K562 (cell line): Measurements from ENCODE around the gene DHRS4L2. TPM values are rescaled to one million over a fixed set of nuclear protein-coding genes. Genes with fewer than 3 reads are reported as not detected.
"Not testable (repeated sequence)": the region's sequence is repeated elsewhere in the genome, so short reads cannot be mapped to it uniquely, and the experiment has no call there.

ENCODE experiments used
- ATAC-seq: fragments of 200-7000 bp; cut with Tn5 transposase; 3 replicates; pipeline ENCODE4 v1.9.1; 2020; ENCODE audit warnings: moderate library complexity
- BruUV-seq: library from RNA; stranded (reverse); fragments of 400-500 nt; replicated peaks from 2 replicates; lab custom pipeline; 2021; lab: Mats Ljungman, UMichigan
- CTCF ChIA-PET: fragments of 300-600 bp; formaldehyde crosslinking; extraction: SDS; loops from one replicate; lab custom pipeline; 2021; ENCODE audit warnings: low intra/inter-chr PET ratio; lab: Yijun Ruan, JAX
- POLR2A ChIA-PET: fragments of 300-600, 350-650 bp; sonication (Branson Sonifier 250); formaldehyde crosslinking; extraction: SDS; loops from one replicate; lab custom pipeline; 2021; ENCODE audit warnings: antibody characterized with exemption, inconsistent platforms; lab: Yijun Ruan, JAX
- DNase-seq, 4 experiments: peaks; one replicate each; pipeline versions ENCODE4 v3.0.0 to v3.0.0-alpha.2; 2011 to 2018; ENCODE audit warnings: low spot score in 3 of 4, mixed read lengths in 3 of 4; ENCODE audit errors: extremely low read depth in 1 of 4
- FAIRE-seq: peaks from 2 replicates; lab custom pipeline; 2011; peaks lifted over from hg19 to GRCh38; lab: Jason Lieb, UNC
- H2AFZ ChIP-seq: 2 replicates; pipeline ENCODE4 v1.6.0; 2011; ENCODE audit warnings: low read depth, low read length, control low read depth, inconsistent platforms
- H3K27ac ChIP-seq: fragments of 200-600 bp; 3 replicates; pipeline ENCODE4 v1.8.0; 2011; ENCODE audit warnings: low read depth, mild to moderate bottlenecking, control low read depth, inconsistent platforms, low read length, moderate library complexity, mixed read lengths; ENCODE audit errors: extremely low read depth
- H3K27me3 ChIP-seq, 2 experiments: fragments of 300-600 bp in 1 of 2; 2 replicates in 1 of 2; 3 replicates in 1 of 2; pipeline versions ENCODE4 v1.6.0 to v1.8.0; 2011; ENCODE audit warnings: inconsistent platforms in 2 of 2, low read length in 2 of 2, mild to moderate bottlenecking in 1 of 2, mixed read lengths in 1 of 2, moderate library complexity in 1 of 2; ENCODE audit not compliant: control insufficient read depth in 2 of 2, insufficient read depth in 2 of 2
- H3K36me3 ChIP-seq: fragments of 300-600 bp; 3 replicates; pipeline ENCODE4 v1.8.0; 2011; ENCODE audit warnings: mild to moderate bottlenecking, low read length, inconsistent platforms; ENCODE audit not compliant: control insufficient read depth, insufficient read depth
- H3K4me1 ChIP-seq, 2 experiments: fragments of 200-600 bp in 1 of 2; replicated peaks in 1 of 2; 2 replicates in 1 of 2; 3 replicates in 1 of 2; pipeline versions ENCODE4 v1.5.1 to v1.8.0; 2011; ENCODE audit warnings: inconsistent platforms in 2 of 2, low read length in 2 of 2, mild to moderate bottlenecking in 1 of 2, mixed read lengths in 1 of 2, moderate library complexity in 1 of 2; ENCODE audit not compliant: control insufficient read depth in 2 of 2, insufficient read depth in 2 of 2
- H3K4me2 ChIP-seq: 2 replicates; pipeline ENCODE4 v1.6.1; 2011; ENCODE audit warnings: low read length, control low read depth, inconsistent platforms, mixed read lengths; ENCODE audit not compliant: insufficient read depth
- H3K4me3 ChIP-seq: fragments of 200-600 bp; sonication (generic), shearing (Covaris generic); 2 replicates; pipeline ENCODE4 v1.5.1; 2016; ENCODE audit warnings: control low read depth, inconsistent platforms
- H3K79me2 ChIP-seq: fragments of 200-600 bp; 3 replicates; pipeline ENCODE4 v1.8.0; 2011; ENCODE audit warnings: low read length, inconsistent platforms; ENCODE audit not compliant: control insufficient read depth, insufficient read depth
- H3K9ac ChIP-seq, 2 experiments: 2 replicates each; pipeline versions ENCODE4 v1.6.0 to v1.6.1; 2011; ENCODE audit warnings: low read depth in 2 of 2, low read length in 2 of 2, control low read depth in 1 of 2, inconsistent platforms in 1 of 2, mild to moderate bottlenecking in 1 of 2, mixed read lengths in 1 of 2; ENCODE audit not compliant: insufficient read depth in 1 of 2
- H3K9me1 ChIP-seq: one replicate; pipeline ENCODE4 v1.6.0; 2011; ENCODE audit warnings: inconsistent platforms, mild to moderate bottlenecking, low read length, moderate library complexity; ENCODE audit not compliant: control insufficient read depth, insufficient read depth
- H3K9me3 ChIP-seq: replicated peaks from 2 replicates; pipeline ENCODE4 v1.5.1; 2011; ENCODE audit warnings: low read depth, low read length, inconsistent platforms; ENCODE audit not compliant: control insufficient read depth, insufficient read depth
- H4K20me1 ChIP-seq: replicated peaks from 2 replicates; pipeline ENCODE4 v1.6.1; 2011; ENCODE audit warnings: low read length, inconsistent platforms, mixed read lengths; ENCODE audit not compliant: control insufficient read depth, insufficient read depth
- WGBS: fragments of 100-300 bp; shearing (Covaris generic); methylation state at CpG from one replicate; pipeline ENCODE4 v1.1.6; 2016; ENCODE audit warnings: low coverage, mixed read lengths; ENCODE audit not compliant: insufficient coverage; ENCODE audit errors: missing lambda C conversion rate; 5-methylcytosine and 5-hydroxymethylcytosine counted together
- in situ Hi-C: fragments of 300-500 bp; cut with MboI; formaldehyde crosslinking; loops from 4 replicates; pipeline ENCODE4 v1.15.0; 2018; ENCODE audit warnings: inconsistent platforms, mixed read lengths
- intact Hi-C: fragments of 100-400 bp; cut with micrococcal nuclease; formaldehyde crosslinking; loops from 2 replicates; pipeline ENCODE4 v1.14.2; 2022
- polyA plus RNA-seq, 8 experiments: library from polyadenylated mRNA; depleted of rRNA in 4 of 8; stranded (reverse) in 5 of 8; unstranded in 3 of 8; fragments of >200 nt; fragmentation: Nextera tagmentation in 2 of 8; fragmentation: Illumina TruSeq in 1 of 8; extraction: Ambion mirVana in 2 of 8; extraction: Trizol in 1 of 8; gene quantifications; 2 replicates each; pipeline versions ENCODE4 v1.2.1 to v1.2.3, GENCODE V29; 2011 to 2014; ENCODE audit warnings: inconsistent platforms in 1 of 8, missing spikeins in 1 of 8
- total RNA-seq, 7 experiments: library from RNA; depleted of rRNA in 6 of 7; stranded (reverse); fragments of >200 nt in 6 of 7; fragmentation: Illumina TruSeq in 2 of 7; extraction: Trizol in 2 of 7; gene quantifications; 2 replicates each; pipeline versions ENCODE4 v1.2.1 to v1.2.3, GENCODE V29; 2011 to 2021; ENCODE audit warnings: low replicate concordance in 1 of 7

Gene DHRS4L2
- total and polyA plus RNA-seq, 9 of the 15 experiments (the other 6 are each of a cell fraction or from before 2014, with no cell fraction given) = 2.3 to 13.7 (median 8.1) TPM

DNA sequence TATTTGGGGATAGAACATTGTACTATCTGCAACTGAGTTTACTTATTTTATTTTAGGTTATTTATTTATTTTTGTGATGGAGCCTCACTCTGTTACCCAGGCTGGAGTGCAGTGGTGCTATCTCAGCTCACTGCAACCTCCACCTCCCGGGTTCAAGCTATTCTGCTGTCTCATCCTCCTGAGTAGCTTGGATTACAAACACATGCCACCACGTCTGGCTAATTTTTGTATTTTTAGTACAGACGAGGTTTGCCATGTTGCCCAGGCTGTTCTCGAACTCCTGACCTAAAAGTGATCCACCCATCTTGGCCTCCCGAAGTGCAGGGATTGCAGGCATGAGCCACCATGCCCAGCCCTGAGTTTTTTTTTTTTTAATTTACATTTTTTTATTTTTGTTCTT, 10.9 kb downstream of the DHRS4L2 start:
- H3K9me3 ChIP-seq, H3K4me3 ChIP-seq, ATAC-seq, H3K27ac ChIP-seq, H3K9me1 ChIP-seq, H2AFZ ChIP-seq, POLR2A ChIA-PET, H3K27me3 ChIP-seq, H3K9ac ChIP-seq, FAIRE-seq, DNase-seq, BruUV-seq, CTCF ChIA-PET, H3K4me1 ChIP-seq, H3K79me2 ChIP-seq, intact Hi-C loops, H3K4me2 ChIP-seq, H4K20me1 ChIP-seq, H3K36me3 ChIP-seq, in situ Hi-C loops: not testable (repeated sequence)
- WGBS = no CpG with 5 or more reads among the region's 5 CpGs

- CTCF ChIA-PET = not testable (repeated sequence)
Observed at GRCh38 chr14:24001078-24001477, 12.3 kb downstream of the DHRS4L2 start.

DNA sequence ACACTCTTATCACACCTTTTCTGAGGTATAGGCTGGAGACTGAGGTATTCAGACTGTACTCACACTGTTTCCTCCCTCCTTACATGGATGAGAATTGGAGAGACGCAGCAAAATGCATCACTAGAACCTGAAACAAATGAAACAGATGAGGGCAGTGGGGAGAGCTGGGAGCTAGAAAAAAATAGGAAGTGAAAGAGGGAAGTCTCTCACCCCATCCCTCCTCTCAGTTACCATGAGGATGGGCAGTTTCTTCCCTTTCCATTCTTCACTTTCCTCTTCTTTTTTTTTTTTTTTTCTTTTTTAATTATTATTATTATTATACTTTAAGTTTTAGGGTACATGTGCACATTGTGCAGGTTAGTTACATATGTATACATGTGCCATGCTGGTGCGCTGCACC, 12.9 kb downstream of the DHRS4L2 start:
- ATAC-seq, H3K9ac ChIP-seq, CTCF ChIA-PET, BruUV-seq, H4K20me1 ChIP-seq, POLR2A ChIA-PET, in situ Hi-C loops, H3K27me3 ChIP-seq, H3K9me1 ChIP-seq, FAIRE-seq, H3K27ac ChIP-seq, H3K4me3 ChIP-seq, H3K4me2 ChIP-seq, H3K79me2 ChIP-seq, H3K9me3 ChIP-seq, DNase-seq, H2AFZ ChIP-seq, intact Hi-C loops, H3K4me1 ChIP-seq, H3K36me3 ChIP-seq: not testable (repeated sequence)
- no CpG with 5 or more reads among the region's 2 CpGs for WGBS

More at GRCh38 chr14:24001078-24001477, 12.3 kb downstream of the DHRS4L2 start:
- H3K4me2 ChIP-seq, H3K9me3 ChIP-seq, DNase-seq, H3K36me3 ChIP-seq, BruUV-seq, in situ Hi-C loops, H3K27me3 ChIP-seq, POLR2A ChIA-PET, H3K4me1 ChIP-seq, H4K20me1 ChIP-seq, H2AFZ ChIP-seq, H3K9ac ChIP-seq, FAIRE-seq, H3K27ac ChIP-seq, H3K79me2 ChIP-seq, H3K4me3 ChIP-seq, H3K9me1 ChIP-seq, intact Hi-C loops, ATAC-seq: not testable (repeated sequence)

DNA sequence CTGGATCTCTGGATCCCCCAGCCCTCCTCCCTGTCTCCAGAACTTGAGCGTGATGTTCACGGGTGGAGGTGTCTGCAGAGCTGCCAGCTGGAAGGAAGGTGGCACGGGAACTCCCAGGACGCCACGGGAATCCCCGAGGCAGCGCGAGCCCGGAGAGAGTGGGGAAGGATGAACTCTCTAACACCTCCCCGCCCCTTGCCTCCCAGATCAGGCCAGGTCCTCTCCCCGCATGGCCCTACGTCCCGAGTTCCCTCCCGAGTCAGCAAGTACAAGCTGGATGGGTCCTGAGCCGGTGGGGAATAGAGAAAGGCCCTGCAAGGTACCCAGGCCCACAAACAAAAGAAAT, 17.7 kb downstream of the DHRS4L2 start:
- H3K4me2 ChIP-seq, H3K9me1 ChIP-seq, H3K27ac ChIP-seq, H3K36me3 ChIP-seq, in situ Hi-C loops, BruUV-seq, ATAC-seq, H3K9me3 ChIP-seq, DNase-seq, H3K4me1 ChIP-seq, H3K79me2 ChIP-seq, intact Hi-C loops, FAIRE-seq, H3K27me3 ChIP-seq, CTCF ChIA-PET, H4K20me1 ChIP-seq, POLR2A ChIA-PET: not testable (repeated sequence)
- Histone ChIP-seq H3K9ac (peak overlapping the region in 1 of 2 experiments; percentile 68; a peak in 1 of 4 replicates), H3K4me3 (peak overlapping the region; percentile 22; the same call in 1 of the 2 replicates), H2AFZ (peak overlapping the region; percentile 72; the same call in 1 of the 2 replicates)
- WGBS = no CpG with 5 or more reads among the region's 15 CpGs
